Lung microvascular endothelial cell (primary cell): ENCODE results near the gene LRRD1. TPM values are rescaled to one million over a fixed set of nuclear protein-coding genes. Genes with fewer than 3 reads are reported as not detected.
"Not testable (repeated sequence)": the region's sequence is repeated elsewhere in the genome, so short reads cannot be mapped to it uniquely, and the experiment has no call there.

ENCODE experiments used
- DNase-seq, 2 donors: peaks; one replicate each; pipeline versions ENCODE4 v3.0.0 to v3.0.0-alpha.2; 2010; ENCODE audit warnings: low read depth in 2 of 2
- total RNA-seq: library from RNA; depleted of rRNA; stranded (reverse); fragments of >200 nt; gene quantifications from 2 replicates; pipeline ENCODE4 v1.2.1, GENCODE V29; 2014

The LRRD1 gene
- total RNA-seq: under 0.01 TPM in 2 replicates

- peak; percentile 84 to 90 for DNase-seq
Measured at GRCh38 chr7:92178928-92179924, at the start of gene LRRD1. TSS of gene LRRD1 (minus strand) at chr7:92179142. CDS start at chr7:92165202, 13,940 bp downstream.

GRCh38 chr7:92228742-92229141 is 49.8 kb upstream of the LRRD1 start:
- DNase-seq: no peak

GRCh38 chr7:92228100-92228499 is 49.2 kb upstream of the LRRD1 start:
- DNase-seq: no peak

GRCh38 chr7:92226981-92227380 is 48.0 kb upstream of the LRRD1 start:
- DNase-seq: no peak

GRCh38 chr7:92221766-92222165 is 42.8 kb upstream of the LRRD1 start:
- no peak for DNase-seq

GRCh38 chr7:92206672-92207071 is 27.7 kb upstream of the LRRD1 start:
- no peak for DNase-seq

GRCh38 chr7:92205987-92206386 is 27.0 kb upstream of the LRRD1 start:
- no peak for DNase-seq

GRCh38 chr7:92200791-92201190 is 21.8 kb upstream of the LRRD1 start:
- no peak for DNase-seq

GRCh38 chr7:92192326-92192725 is 13.4 kb upstream of the LRRD1 start:
- no peak for DNase-seq

GRCh38 chr7:92189246-92189645 is 10.3 kb upstream of the LRRD1 start:
- DNase-seq: not testable (repeated sequence)

GRCh38 chr7:92184294-92184693 is 5.4 kb upstream of the LRRD1 start:
- not testable (repeated sequence) for DNase-seq

- DNase-seq: no peak
Measured at GRCh38 chr7:92177362-92177761, 1.6 kb downstream of the LRRD1 start.

- not testable (repeated sequence) for DNase-seq
Measured at GRCh38 chr7:92169529-92169928, 9.4 kb downstream of the LRRD1 start.

- DNase-seq: peak in 1 of 2 donors; percentile 1
Measured at GRCh38 chr7:92161271-92161670, 17.7 kb downstream of the LRRD1 start.

- no peak for DNase-seq
Measured at GRCh38 chr7:92158660-92159575, 20.0 kb downstream of the LRRD1 start.

- DNase-seq: no peak
Measured at GRCh38 chr7:92156990-92157389, 22.0 kb downstream of the LRRD1 start.

- DNase-seq: no peak
Measured at GRCh38 chr7:92155108-92155739, 23.7 kb downstream of the LRRD1 start.

- no peak for DNase-seq
Measured at GRCh38 chr7:92150450-92151017, 28.4 kb downstream of the LRRD1 start.

GRCh38 chr7:92149736-92150239 is 29.2 kb downstream of the LRRD1 start:
- DNase-seq: no peak

- not testable (repeated sequence) for DNase-seq
Measured at GRCh38 chr7:92143192-92143880, 35.6 kb downstream of the LRRD1 start.
